Activated T-helper 17 cell treated with anti-CD3 and anti-CD28 coated beads, Interleukin-2, amount 50 U/mL, for 72 hours (primary cell): ENCODE measurements around the gene CD274. TPM values are rescaled to one million over a fixed set of nuclear protein-coding genes. Genes with fewer than 3 reads are reported as not detected.
"Not testable (repeated sequence)": the region's sequence is repeated elsewhere in the genome, so short reads cannot be mapped to it uniquely, and the experiment has no call there.

Source experiments
- ATAC-seq: fragments of 150-1000 bp; cut with Tn5 transposase; replicated peaks from 2 replicates; pipeline ENCODE4 v1.10.0; 2021; ENCODE audit warnings: mild to moderate bottlenecking, moderate library complexity
- H3K27ac Mint-ChIP-seq: one replicate; pipeline ENCODE4 v1.8.0; 2022; ENCODE audit warnings: mixed read lengths
- H3K27me3 Mint-ChIP-seq: one replicate; pipeline ENCODE4 v1.8.0; 2022; ENCODE audit warnings: mixed read lengths
- H3K36me3 Mint-ChIP-seq: one replicate; pipeline ENCODE4 v1.8.0; 2022; ENCODE audit warnings: low read depth, mild to moderate bottlenecking, mixed read lengths
- H3K4me1 Mint-ChIP-seq: one replicate; pipeline ENCODE4 v1.8.0; 2022; ENCODE audit warnings: mixed read lengths
- H3K4me3 Mint-ChIP-seq: one replicate; pipeline ENCODE4 v1.8.0; 2022; ENCODE audit warnings: mild to moderate bottlenecking, mixed read lengths
- H3K9me3 Mint-ChIP-seq: one replicate; pipeline ENCODE4 v1.8.0; 2022; ENCODE audit warnings: mixed read lengths
- total RNA-seq, 2 donors: library from RNA; stranded (reverse); gene quantifications; one replicate each; pipeline ENCODE4 v1.2.3, GENCODE V29; 2022

CD274 gene
- total RNA-seq, 2 donors from 2014 or later: 35.2 to 42.2 TPM

GRCh38 chr9:5446451-5447236, 3.7 kb upstream of the CD274 start:
- Mint-ChIP-seq H3K36me3 (peaks cover 7% of the 10 kb centered on the region), H3K27ac (peak overlapping the region; percentile 53), H3K27me3 (no peaks in the 10 kb centered on the region), H3K9me3 (no peaks in the 10 kb centered on the region), H3K4me3 (peak overlapping the region; percentile 97), H3K4me1 (peaks cover 30% of the 10 kb centered on the region)
- ATAC-seq: peak; percentile 37

- Mint-ChIP-seq H3K4me1 (peaks cover 30% of the 10 kb centered on the region), H3K4me3 (peak overlapping the region; percentile 97)
Measured at GRCh38 chr9:5447337-5447736, 3.0 kb upstream of the CD274 start.

GRCh38 chr9:5448016-5448415, 2.3 kb upstream of the CD274 start:
- Mint-ChIP-seq H3K9me3 (no peaks in the 10 kb centered on the region), H3K4me1 (peaks cover 27% of the 10 kb centered on the region), H3K27me3 (no peaks in the 10 kb centered on the region), H3K27ac (peak overlapping the region; percentile 53), H3K4me3 (peak overlapping the region; percentile 97), H3K36me3 (peaks cover 20% of the 10 kb centered on the region)
- no peak for ATAC-seq

More at GRCh38 chr9:5447337-5447736, 3.0 kb upstream of the CD274 start:
- H3K27ac Mint-ChIP-seq: peak overlapping the region; percentile 53
- peak; percentile 6 for ATAC-seq
- no peaks in the 10 kb centered on the region for H3K9me3 Mint-ChIP-seq
- no peaks in the 10 kb centered on the region for H3K27me3 Mint-ChIP-seq
- peaks cover 14% of the 10 kb centered on the region for H3K36me3 Mint-ChIP-seq

GRCh38 chr9:5448461-5449435, 1.6 kb upstream of the CD274 start:
- Mint-ChIP-seq H3K9me3 (no peaks in the 10 kb centered on the region), H3K27me3 (no peaks in the 10 kb centered on the region), H3K4me1 (peaks cover 30% of the 10 kb centered on the region), H3K27ac (peak overlapping the region; percentile 93), H3K4me3 (peak overlapping the region; percentile 97), H3K36me3 (peaks cover 28% of the 10 kb centered on the region)
- no peak for ATAC-seq

GRCh38 chr9:5449521-5450358, 602 bp upstream of the CD274 start:
- Mint-ChIP-seq H3K27me3 (no peaks in the 10 kb centered on the region), H3K27ac (peak overlapping the region; percentile 93), H3K36me3 (peaks cover 38% of the 10 kb centered on the region), H3K4me3 (peak overlapping the region; percentile 97), H3K9me3 (no peaks in the 10 kb centered on the region), H3K4me1 (peaks cover 30% of the 10 kb centered on the region)
- ATAC-seq: peak; percentile 18

- peak overlapping the region; percentile 93 for H3K27ac Mint-ChIP-seq
- peaks cover 38% of the 10 kb centered on the region for H3K4me1 Mint-ChIP-seq
- ATAC-seq: no peak
- peaks cover 63% of the 10 kb centered on the region for H3K36me3 Mint-ChIP-seq
- no peaks in the 10 kb centered on the region for H3K9me3 Mint-ChIP-seq
- no peaks in the 10 kb centered on the region for H3K27me3 Mint-ChIP-seq
- H3K4me3 Mint-ChIP-seq: peak overlapping the region; percentile 97
Measured at GRCh38 chr9:5452286-5452609, 1.9 kb downstream of the CD274 start.

- ATAC-seq: no peak
- Mint-ChIP-seq H3K27ac (peak overlapping the region; percentile 93), H3K4me3 (peak overlapping the region; percentile 97), H3K27me3 (no peaks in the 10 kb centered on the region), H3K4me1 (peaks cover 37% of the 10 kb centered on the region), H3K36me3 (peaks cover 70% of the 10 kb centered on the region), H3K9me3 (no peaks in the 10 kb centered on the region)
Measured at GRCh38 chr9:5453004-5453403, 2.7 kb downstream of the CD274 start.

GRCh38 chr9:5453673-5454072, 3.3 kb downstream of the CD274 start:
- peaks cover 77% of the 10 kb centered on the region for H3K36me3 Mint-ChIP-seq
- ATAC-seq: peak; percentile 23
- H3K27ac Mint-ChIP-seq: peak overlapping the region; percentile 93
- no peaks in the 10 kb centered on the region for H3K9me3 Mint-ChIP-seq
- H3K4me3 Mint-ChIP-seq: peak overlapping the region; percentile 97
- peaks cover 37% of the 10 kb centered on the region for H3K4me1 Mint-ChIP-seq
- no peaks in the 10 kb centered on the region for H3K27me3 Mint-ChIP-seq

GRCh38 chr9:5455181-5455580, 4.8 kb downstream of the CD274 start:
- ATAC-seq: peak; percentile 70
- H3K4me1 Mint-ChIP-seq: peaks cover 51% of the 10 kb centered on the region
- peak overlapping the region; percentile 97 for H3K4me3 Mint-ChIP-seq
- H3K9me3 Mint-ChIP-seq: no peaks in the 10 kb centered on the region
- H3K27ac Mint-ChIP-seq: peak overlapping the region; percentile 93
- H3K36me3 Mint-ChIP-seq: peaks cover 92% of the 10 kb centered on the region
- H3K27me3 Mint-ChIP-seq: no peaks in the 10 kb centered on the region

- ATAC-seq: peak; percentile 81
- no peaks in the 10 kb centered on the region for H3K27me3 Mint-ChIP-seq
- peaks cover 62% of the 10 kb centered on the region for H3K4me1 Mint-ChIP-seq
- peak overlapping the region; percentile 89 for H3K27ac Mint-ChIP-seq
- peaks cover 100% of the 10 kb centered on the region for H3K36me3 Mint-ChIP-seq
- no peaks in the 10 kb centered on the region for H3K9me3 Mint-ChIP-seq
- H3K4me3 Mint-ChIP-seq: peak overlapping the region; percentile 97
Measured at GRCh38 chr9:5459289-5459829, 9.0 kb downstream of the CD274 start.

DNA sequence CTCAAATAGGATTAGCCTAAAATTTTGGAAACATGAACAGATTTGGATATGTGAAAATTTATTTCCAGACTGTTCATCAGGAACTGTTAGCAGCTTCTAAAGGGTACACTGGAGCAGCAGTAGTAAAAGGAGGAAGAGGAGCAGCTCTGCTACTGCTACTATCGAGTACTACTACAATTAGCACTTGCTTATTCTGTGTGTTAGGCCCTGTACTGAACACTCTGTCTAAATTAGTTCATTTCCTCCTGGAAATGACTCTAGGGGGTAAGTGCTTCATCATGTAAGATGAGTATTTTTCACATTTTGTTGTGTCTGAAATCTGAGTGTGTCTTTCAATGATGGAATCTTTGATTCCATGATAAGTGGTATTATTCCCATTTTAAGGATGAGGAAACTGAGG, 9.8 kb downstream of the CD274 start:
- no peaks in the 10 kb centered on the region for H3K27me3 Mint-ChIP-seq
- peaks cover 58% of the 10 kb centered on the region for H3K4me1 Mint-ChIP-seq
- peak overlapping the region; percentile 89 for H3K27ac Mint-ChIP-seq
- no peaks in the 10 kb centered on the region for H3K9me3 Mint-ChIP-seq
- peak; percentile 21 for ATAC-seq
- H3K4me3 Mint-ChIP-seq: peak overlapping the region; percentile 97
- H3K36me3 Mint-ChIP-seq: peaks cover 100% of the 10 kb centered on the region

DNA sequence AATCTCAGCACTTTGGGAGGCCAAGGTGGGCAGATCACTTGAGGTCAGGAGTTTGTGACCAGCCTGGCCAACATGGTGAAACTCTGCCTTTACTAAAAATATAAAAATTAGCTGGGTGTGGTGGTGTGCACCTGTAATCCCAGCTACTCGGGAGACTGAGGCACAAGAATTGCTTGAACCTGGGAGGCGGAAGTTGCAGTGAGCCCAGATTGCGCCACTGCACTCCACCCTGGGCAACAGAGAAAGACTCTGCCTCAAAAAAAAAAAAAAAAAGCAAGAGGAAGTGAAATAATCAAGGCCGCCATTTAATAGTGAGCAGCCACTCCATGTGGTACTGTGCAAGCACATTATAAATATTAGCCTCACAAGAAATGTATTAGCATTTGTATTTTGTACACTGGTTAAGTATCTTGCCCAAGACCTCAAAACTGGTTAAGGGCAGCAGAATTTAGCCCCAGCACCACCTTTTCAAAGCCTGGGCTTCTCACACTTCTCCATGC, 14.5 kb downstream of the CD274 start:
- not testable (repeated sequence) for ATAC-seq, H3K27me3 Mint-ChIP-seq, H3K9me3 Mint-ChIP-seq, H3K27ac Mint-ChIP-seq, H3K4me3 Mint-ChIP-seq
- peaks cover 100% of the 10 kb centered on the region for H3K36me3 Mint-ChIP-seq
- H3K4me1 Mint-ChIP-seq: peaks cover 41% of the 10 kb centered on the region

- Mint-ChIP-seq H3K4me1 (peaks cover 40% of the 10 kb centered on the region), H3K27me3 (no peaks in the 10 kb centered on the region), H3K27ac (no peak overlapping the region), H3K9me3 (no peaks in the 10 kb centered on the region), H3K4me3 (no peak overlapping the region), H3K36me3 (peaks cover 98% of the 10 kb centered on the region)
- no peak for ATAC-seq
Measured at GRCh38 chr9:5466005-5466404, 15.7 kb downstream of the CD274 start.
